ENCODE data around the gene CD248. TPM values are rescaled to one million over a fixed set of nuclear protein-coding genes. Genes with fewer than 3 reads are reported as not detected.

CD248 gene, protein sequence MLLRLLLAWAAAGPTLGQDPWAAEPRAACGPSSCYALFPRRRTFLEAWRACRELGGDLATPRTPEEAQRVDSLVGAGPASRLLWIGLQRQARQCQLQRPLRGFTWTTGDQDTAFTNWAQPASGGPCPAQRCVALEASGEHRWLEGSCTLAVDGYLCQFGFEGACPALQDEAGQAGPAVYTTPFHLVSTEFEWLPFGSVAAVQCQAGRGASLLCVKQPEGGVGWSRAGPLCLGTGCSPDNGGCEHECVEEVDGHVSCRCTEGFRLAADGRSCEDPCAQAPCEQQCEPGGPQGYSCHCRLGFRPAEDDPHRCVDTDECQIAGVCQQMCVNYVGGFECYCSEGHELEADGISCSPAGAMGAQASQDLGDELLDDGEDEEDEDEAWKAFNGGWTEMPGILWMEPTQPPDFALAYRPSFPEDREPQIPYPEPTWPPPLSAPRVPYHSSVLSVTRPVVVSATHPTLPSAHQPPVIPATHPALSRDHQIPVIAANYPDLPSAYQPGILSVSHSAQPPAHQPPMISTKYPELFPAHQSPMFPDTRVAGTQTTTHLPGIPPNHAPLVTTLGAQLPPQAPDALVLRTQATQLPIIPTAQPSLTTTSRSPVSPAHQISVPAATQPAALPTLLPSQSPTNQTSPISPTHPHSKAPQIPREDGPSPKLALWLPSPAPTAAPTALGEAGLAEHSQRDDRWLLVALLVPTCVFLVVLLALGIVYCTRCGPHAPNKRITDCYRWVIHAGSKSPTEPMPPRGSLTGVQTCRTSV
- 10 to 100 TPM in 5 of 10 donors, 1 to 10 TPM in 5; 5.3 to 44.4 (median 9.1) TPM for total RNA-seq
- polyA plus RNA-seq: 10 to 100 TPM in 1 of 2 donors, 1 to 10 TPM in 1; 8.6 to 35.9 TPM
- long read RNA-seq, donor 1, transcript CD248-201 (1 exons, 2,558 nt): major isoform, 8 of 8 reads
- long read RNA-seq, donor 1, partial matches to known transcripts: 0 of 8 reads
- long read RNA-seq, donor 1, other reads (novel, unspliced or antisense): 0 of 8 reads
- long read RNA-seq, donor 2, transcript CD248-201 (1 exons, 2,558 nt): major isoform, 9 of 9 reads
- long read RNA-seq, donor 2, partial matches to known transcripts: 0 of 9 reads
- long read RNA-seq, donor 2, other reads (novel, unspliced or antisense): 0 of 9 reads
- long read RNA-seq, donor 3, transcript CD248-201 (1 exons, 2,558 nt): major isoform, 9 of 9 reads
- long read RNA-seq, donor 3, partial matches to known transcripts: 0 of 9 reads
- long read RNA-seq, donor 3, other reads (novel, unspliced or antisense): 0 of 9 reads

DNA sequence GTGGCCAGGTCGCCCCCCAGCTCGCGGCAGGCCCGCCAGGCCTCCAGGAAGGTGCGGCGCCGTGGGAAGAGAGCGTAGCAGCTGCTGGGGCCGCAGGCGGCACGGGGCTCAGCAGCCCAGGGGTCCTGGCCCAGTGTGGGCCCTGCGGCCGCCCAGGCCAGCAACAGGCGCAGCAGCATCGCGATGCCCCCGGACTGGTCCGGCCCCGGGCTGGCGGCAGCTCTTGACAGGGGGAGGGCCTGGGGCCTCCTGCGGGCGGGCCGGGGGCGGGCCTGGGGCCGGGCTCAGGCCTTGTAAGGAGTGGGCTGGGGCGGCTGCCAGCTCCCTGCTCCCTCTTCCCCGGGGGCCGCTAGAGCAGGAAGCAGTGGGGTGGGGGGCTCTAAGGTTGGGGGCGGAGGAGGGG lies at the start of gene CD248:
Gene CD248 (minus strand): TSS at position 196 of the 403 bp plus-strand sequence. CDS start 17 bp downstream, at position 179.
- TF ChIP-seq, protein P1, sequence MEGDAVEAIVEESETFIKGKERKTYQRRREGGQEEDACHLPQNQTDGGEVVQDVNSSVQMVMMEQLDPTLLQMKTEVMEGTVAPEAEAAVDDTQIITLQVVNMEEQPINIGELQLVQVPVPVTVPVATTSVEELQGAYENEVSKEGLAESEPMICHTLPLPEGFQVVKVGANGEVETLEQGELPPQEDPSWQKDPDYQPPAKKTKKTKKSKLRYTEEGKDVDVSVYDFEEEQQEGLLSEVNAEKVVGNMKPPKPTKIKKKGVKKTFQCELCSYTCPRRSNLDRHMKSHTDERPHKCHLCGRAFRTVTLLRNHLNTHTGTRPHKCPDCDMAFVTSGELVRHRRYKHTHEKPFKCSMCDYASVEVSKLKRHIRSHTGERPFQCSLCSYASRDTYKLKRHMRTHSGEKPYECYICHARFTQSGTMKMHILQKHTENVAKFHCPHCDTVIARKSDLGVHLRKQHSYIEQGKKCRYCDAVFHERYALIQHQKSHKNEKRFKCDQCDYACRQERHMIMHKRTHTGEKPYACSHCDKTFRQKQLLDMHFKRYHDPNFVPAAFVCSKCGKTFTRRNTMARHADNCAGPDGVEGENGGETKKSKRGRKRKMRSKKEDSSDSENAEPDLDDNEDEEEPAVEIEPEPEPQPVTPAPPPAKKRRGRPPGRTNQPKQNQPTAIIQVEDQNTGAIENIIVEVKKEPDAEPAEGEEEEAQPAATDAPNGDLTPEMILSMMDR (IDR thresholded peaks at IDR 0.05): no peak
- Histone ChIP-seq H3K27me3 (peaks cover 0 to 6% (median 0%) of the 10 kb centered on the region in 7 donors), H3K4me1 (peaks cover 15 to 56% (median 41%) of the 10 kb centered on the region in 9 donors), H3K9me3 (no peaks in the 10 kb centered on the region), H3K4me3 (peak within 1 kb of the TSS; percentile 25 to 76 (median 60)), H3K27ac (peak within 1 kb of the TSS; percentile 77 to 92 (median 86)), H3K36me3 (no peaks in the 10 kb centered on the region)
- DNase-seq (peak; percentile 85 to 89), ATAC-seq (peak; percentile 26 to 66 (median 54))
- 1 to 6% methylated on average over 27 to 29 of the region's 29 CpGs for WGBS, 2 donors
- intact Hi-C loops (cut with DNase I): loop anchor here in 1 of 10 donors (10.0 kb wide), 1 partner anchor 68 kb away; no protein-coding TSS in a partner anchor

DNA sequence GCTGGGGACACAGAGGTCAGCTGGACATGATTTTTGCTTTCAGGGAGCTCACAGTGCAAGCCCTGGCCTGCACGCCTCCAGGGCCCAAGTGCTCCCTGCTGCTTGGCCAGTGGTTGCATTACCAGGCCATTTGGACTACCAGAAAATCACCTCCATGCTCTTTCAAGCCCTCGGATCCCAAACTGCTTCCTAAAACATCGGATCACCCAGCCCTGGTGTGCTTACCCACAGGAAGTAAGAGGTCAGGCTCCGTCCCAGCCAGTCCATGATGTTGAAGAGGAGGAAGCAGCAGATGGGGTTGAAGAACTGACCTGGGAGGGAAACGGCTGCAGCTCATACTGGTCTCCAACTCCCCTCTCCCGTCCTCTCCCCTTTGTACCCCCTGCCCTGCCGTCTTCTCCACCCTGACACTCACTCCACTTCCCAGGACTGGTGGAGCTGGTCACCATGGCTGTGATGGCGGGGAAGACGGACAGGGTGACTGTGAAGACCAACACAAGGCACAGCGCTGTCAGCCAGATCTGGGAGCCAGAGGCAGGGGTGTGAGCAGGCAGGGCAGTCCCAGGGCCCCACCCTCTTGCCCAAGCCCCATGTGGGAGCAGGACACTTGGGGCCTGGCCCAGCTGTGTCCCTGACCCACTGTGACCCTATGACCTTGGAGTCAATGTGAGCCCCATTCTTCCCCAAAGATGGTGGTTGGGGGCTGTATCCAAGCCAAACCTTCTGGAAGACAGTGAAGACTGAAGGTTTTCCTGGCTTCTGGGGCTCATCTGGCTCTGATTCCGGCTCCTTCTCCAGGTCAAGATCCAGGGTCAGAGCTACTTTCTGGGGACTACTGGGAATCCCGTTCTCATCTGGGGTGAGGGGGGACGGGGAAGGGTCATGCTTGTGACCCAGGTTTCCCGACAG lies 49.1 kb upstream of the CD248 start:
- TF ChIP-seq, protein P1 (IDR thresholded peaks at IDR 0.05): no peak
- peaks cover 1 to 32% (median 17%) of the 10 kb centered on the region in 9 donors for H3K4me1 ChIP-seq
- peak overlapping the region in 1 of 10 donors; percentile 7 for H3K27ac ChIP-seq
- WGBS, 2 donors: 76 to 81% methylated on average over 14 of the region's 14 CpGs
- DNase-seq: no peak
- intact Hi-C loops (cut with DNase I): no loop called here
- peaks cover 0 to 4% (median 0%) of the 10 kb centered on the region in 7 donors for H3K27me3 ChIP-seq
- no peak for ATAC-seq
- H3K36me3 ChIP-seq: peaks cover 0 to 4% (median 0%) of the 10 kb centered on the region in 9 donors
- H3K9me3 ChIP-seq: no peaks in the 10 kb centered on the region
- H3K4me3 ChIP-seq: no peak overlapping the region

DNA sequence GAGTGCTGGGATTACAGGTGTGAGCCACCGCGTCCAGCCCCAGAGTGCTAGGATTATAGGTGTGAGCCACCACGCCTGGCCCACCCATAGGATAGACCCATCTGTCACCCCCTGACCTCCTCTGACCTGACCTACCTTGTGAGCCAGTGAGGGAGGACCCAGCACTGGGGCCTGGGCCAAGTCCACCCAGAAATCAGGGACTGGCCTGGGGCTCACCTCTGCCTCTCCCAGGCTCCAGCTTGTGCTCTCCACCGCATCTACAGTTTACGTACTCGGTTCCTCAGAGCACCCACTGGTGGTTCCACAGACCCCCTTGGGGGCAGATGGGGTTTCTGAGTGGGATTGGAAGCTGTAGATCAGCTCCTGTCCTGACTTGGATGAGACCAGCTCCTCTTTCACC lies 48.3 kb upstream of the CD248 start:
- Histone ChIP-seq H3K4me3 (no peak overlapping the region), H3K9me3 (no peaks in the 10 kb centered on the region), H3K27ac (no peak overlapping the region), H3K36me3 (peaks cover 0 to 4% (median 0%) of the 10 kb centered on the region in 9 donors), H3K27me3 (no peaks in the 10 kb centered on the region), H3K4me1 (peaks cover 0 to 25% (median 10%) of the 10 kb centered on the region in 9 donors)
- WGBS, 2 donors: 93 to 98% methylated on average over 6 of the region's 6 CpGs
- TF ChIP-seq, protein P1 (IDR thresholded peaks at IDR 0.05): no peak
- intact Hi-C loops (cut with DNase I): no loop called here
- DNase-seq (no peak), ATAC-seq (no peak)
